ENCODE data around the gene ESD.
"Not testable (repeated sequence)": the region's sequence is repeated elsewhere in the genome, so short reads cannot be mapped to it uniquely, and the experiment has no call there.

Gene ESD

GRCh38 chr13:46817838-46818476 is 21.0 kb upstream of the ESD start:
- H3K27ac ChIP-seq (ENCODE audit: insufficient read depth, low read length, poor library complexity, severe bottlenecking), result no peak overlapping the region
- H3K4me1 ChIP-seq (ENCODE audit: control insufficient read depth, insufficient read depth, low read length, poor library complexity, severe bottlenecking), result no peaks in the 10 kb centered on the region
- DNase-seq, result no peak
- no peaks in the 10 kb centered on the region for H3K27me3 ChIP-seq (replicated peaks; ENCODE audit: control insufficient read depth, insufficient read depth, low read length, poor library complexity, severe bottlenecking)
- no peaks in the 10 kb centered on the region for H3K36me3 ChIP-seq (ENCODE audit: control insufficient read depth, insufficient read depth, low read length)
- no peak overlapping the region for H3K4me3 ChIP-seq (ENCODE audit: insufficient read depth, low read depth, low read length, poor library complexity, severe bottlenecking)
- H3K9me3 ChIP-seq (ENCODE audit: control insufficient read depth, low read length), result no peaks in the 10 kb centered on the region

GRCh38 chr13:46817095-46817494 is 20.1 kb upstream of the ESD start:
- DNase-seq, result no peak

GRCh38 chr13:46816371-46816770 is 19.4 kb upstream of the ESD start:
- Histone ChIP-seq H3K9me3 (ENCODE audit: control insufficient read depth, low read length) (no peaks in the 10 kb centered on the region), H3K27ac (ENCODE audit: insufficient read depth, low read length, poor library complexity, severe bottlenecking) (no peak overlapping the region), H3K4me1 (ENCODE audit: control insufficient read depth, insufficient read depth, low read length, poor library complexity, severe bottlenecking) (no peaks in the 10 kb centered on the region), H3K4me3 (ENCODE audit: insufficient read depth, low read depth, low read length, poor library complexity, severe bottlenecking) (no peak overlapping the region), H3K27me3 (replicated peaks; ENCODE audit: control insufficient read depth, insufficient read depth, low read length, poor library complexity, severe bottlenecking) (no peaks in the 10 kb centered on the region), H3K36me3 (ENCODE audit: control insufficient read depth, insufficient read depth, low read length) (no peaks in the 10 kb centered on the region)
- no peak for DNase-seq

More at GRCh38 chr13:46817095-46817494, 20.1 kb upstream of the ESD start:
- no peak overlapping the region for H3K27ac ChIP-seq (ENCODE audit: insufficient read depth, low read length, poor library complexity, severe bottlenecking)
- H3K9me3 ChIP-seq (ENCODE audit: control insufficient read depth, low read length), result no peaks in the 10 kb centered on the region
- no peaks in the 10 kb centered on the region for H3K36me3 ChIP-seq (ENCODE audit: control insufficient read depth, insufficient read depth, low read length)
- no peaks in the 10 kb centered on the region for H3K27me3 ChIP-seq (replicated peaks; ENCODE audit: control insufficient read depth, insufficient read depth, low read length, poor library complexity, severe bottlenecking)
- H3K4me1 ChIP-seq (ENCODE audit: control insufficient read depth, insufficient read depth, low read length, poor library complexity, severe bottlenecking), result no peaks in the 10 kb centered on the region
- H3K4me3 ChIP-seq (ENCODE audit: insufficient read depth, low read depth, low read length, poor library complexity, severe bottlenecking), result no peak overlapping the region

GRCh38 chr13:46812301-46812797 is 15.4 kb upstream of the ESD start:
- no peaks in the 10 kb centered on the region for H3K27me3 ChIP-seq (replicated peaks; ENCODE audit: control insufficient read depth, insufficient read depth, low read length, poor library complexity, severe bottlenecking)
- DNase-seq, result no peak

GRCh38 chr13:46810440-46810839 is 13.5 kb upstream of the ESD start:
- no peak for DNase-seq
- Histone ChIP-seq H3K4me1 (ENCODE audit: control insufficient read depth, insufficient read depth, low read length, poor library complexity, severe bottlenecking) (no peaks in the 10 kb centered on the region), H3K9me3 (ENCODE audit: control insufficient read depth, low read length) (no peaks in the 10 kb centered on the region), H3K27me3 (replicated peaks; ENCODE audit: control insufficient read depth, insufficient read depth, low read length, poor library complexity, severe bottlenecking) (no peaks in the 10 kb centered on the region), H3K4me3 (ENCODE audit: insufficient read depth, low read depth, low read length, poor library complexity, severe bottlenecking) (no peak overlapping the region), H3K27ac (ENCODE audit: insufficient read depth, low read length, poor library complexity, severe bottlenecking) (no peak overlapping the region), H3K36me3 (ENCODE audit: control insufficient read depth, insufficient read depth, low read length) (no peaks in the 10 kb centered on the region)

More at GRCh38 chr13:46812301-46812797, 15.4 kb upstream of the ESD start:
- no peak overlapping the region for H3K27ac ChIP-seq (ENCODE audit: insufficient read depth, low read length, poor library complexity, severe bottlenecking)
- no peaks in the 10 kb centered on the region for H3K36me3 ChIP-seq (ENCODE audit: control insufficient read depth, insufficient read depth, low read length)
- H3K9me3 ChIP-seq (ENCODE audit: control insufficient read depth, low read length), result no peaks in the 10 kb centered on the region
- H3K4me3 ChIP-seq (ENCODE audit: insufficient read depth, low read depth, low read length, poor library complexity, severe bottlenecking), result no peak overlapping the region
- no peaks in the 10 kb centered on the region for H3K4me1 ChIP-seq (ENCODE audit: control insufficient read depth, insufficient read depth, low read length, poor library complexity, severe bottlenecking)

- DNase-seq; H3K4me3 ChIP-seq (ENCODE audit: insufficient read depth, low read depth, low read length, poor library complexity, severe bottlenecking); H3K9me3 ChIP-seq (ENCODE audit: control insufficient read depth, low read length); H3K27me3 ChIP-seq (replicated peaks; ENCODE audit: control insufficient read depth, insufficient read depth, low read length, poor library complexity, severe bottlenecking); H3K36me3 ChIP-seq (ENCODE audit: control insufficient read depth, insufficient read depth, low read length); H3K4me1 ChIP-seq (ENCODE audit: control insufficient read depth, insufficient read depth, low read length, poor library complexity, severe bottlenecking); H3K27ac ChIP-seq (ENCODE audit: insufficient read depth, low read length, poor library complexity, severe bottlenecking): not testable (repeated sequence)
Observed at GRCh38 chr13:46804921-46805320, 8.0 kb upstream of the ESD start.

GRCh38 chr13:46804391-46804815 is 7.4 kb upstream of the ESD start:
- Histone ChIP-seq H3K36me3 (ENCODE audit: control insufficient read depth, insufficient read depth, low read length) (no peaks in the 10 kb centered on the region), H3K9me3 (ENCODE audit: control insufficient read depth, low read length) (no peaks in the 10 kb centered on the region), H3K4me3 (ENCODE audit: insufficient read depth, low read depth, low read length, poor library complexity, severe bottlenecking) (no peak overlapping the region), H3K27ac (ENCODE audit: insufficient read depth, low read length, poor library complexity, severe bottlenecking) (no peak overlapping the region), H3K4me1 (ENCODE audit: control insufficient read depth, insufficient read depth, low read length, poor library complexity, severe bottlenecking) (no peaks in the 10 kb centered on the region), H3K27me3 (replicated peaks; ENCODE audit: control insufficient read depth, insufficient read depth, low read length, poor library complexity, severe bottlenecking) (no peaks in the 10 kb centered on the region)
- no peak for DNase-seq

- Histone ChIP-seq H3K36me3 (ENCODE audit: control insufficient read depth, insufficient read depth, low read length) (no peaks in the 10 kb centered on the region), H3K27me3 (replicated peaks; ENCODE audit: control insufficient read depth, insufficient read depth, low read length, poor library complexity, severe bottlenecking) (no peaks in the 10 kb centered on the region), H3K9me3 (ENCODE audit: control insufficient read depth, low read length) (no peaks in the 10 kb centered on the region), H3K4me3 (ENCODE audit: insufficient read depth, low read depth, low read length, poor library complexity, severe bottlenecking) (no peak overlapping the region), H3K4me1 (ENCODE audit: control insufficient read depth, insufficient read depth, low read length, poor library complexity, severe bottlenecking) (no peaks in the 10 kb centered on the region), H3K27ac (ENCODE audit: insufficient read depth, low read length, poor library complexity, severe bottlenecking) (no peak overlapping the region)
- no peak for DNase-seq
Observed at GRCh38 chr13:46803586-46803985, 6.6 kb upstream of the ESD start.

- Histone ChIP-seq H3K4me1 (ENCODE audit: control insufficient read depth, insufficient read depth, low read length, poor library complexity, severe bottlenecking) (peaks cover 4% of the 10 kb centered on the region), H3K9me3 (ENCODE audit: control insufficient read depth, low read length) (no peaks in the 10 kb centered on the region), H3K36me3 (ENCODE audit: control insufficient read depth, insufficient read depth, low read length) (no peaks in the 10 kb centered on the region), H3K4me3 (ENCODE audit: insufficient read depth, low read depth, low read length, poor library complexity, severe bottlenecking) (no peak overlapping the region), H3K27ac (ENCODE audit: insufficient read depth, low read length, poor library complexity, severe bottlenecking) (no peak overlapping the region), H3K27me3 (replicated peaks; ENCODE audit: control insufficient read depth, insufficient read depth, low read length, poor library complexity, severe bottlenecking) (no peaks in the 10 kb centered on the region)
- DNase-seq, result no peak
Observed at GRCh38 chr13:46801858-46802257, 4.9 kb upstream of the ESD start.

- Histone ChIP-seq H3K36me3 (ENCODE audit: control insufficient read depth, insufficient read depth, low read length) (no peaks in the 10 kb centered on the region), H3K4me1 (ENCODE audit: control insufficient read depth, insufficient read depth, low read length, poor library complexity, severe bottlenecking) (peaks cover 14% of the 10 kb centered on the region), H3K9me3 (ENCODE audit: control insufficient read depth, low read length) (no peaks in the 10 kb centered on the region), H3K27ac (ENCODE audit: insufficient read depth, low read length, poor library complexity, severe bottlenecking) (no peak overlapping the region), H3K4me3 (ENCODE audit: insufficient read depth, low read depth, low read length, poor library complexity, severe bottlenecking) (no peak overlapping the region), H3K27me3 (replicated peaks; ENCODE audit: control insufficient read depth, insufficient read depth, low read length, poor library complexity, severe bottlenecking) (no peaks in the 10 kb centered on the region)
- DNase-seq, result no peak
Observed at GRCh38 chr13:46799139-46799538, 2.2 kb upstream of the ESD start.
